Trophoblast cell (in vitro differentiated cells and primary cell): ENCODE measurements around the gene RBPJ.
A peak's percentile ranks its signal among the peaks of the same experiment; 100 is the strongest.
"Not testable (repeated sequence)": the region's sequence is repeated elsewhere in the genome, so short reads cannot be mapped to it uniquely, and the experiment has no call there.

ENCODE experiments used
- DNase-seq, 2 donors: peaks; one replicate each; pipeline ENCODE4 v3.0.0-alpha.2; 2016
- H2AFZ ChIP-seq: 2 replicates; pipeline ENCODE4 v1.6.1; 2013; ENCODE audit warnings: low read length, moderate library complexity, mild to moderate bottlenecking; ENCODE audit not compliant: insufficient read depth, poor library complexity
- H2AK5ac ChIP-seq: 2 replicates; pipeline ENCODE4 v1.6.1; 2013; ENCODE audit warnings: mild to moderate bottlenecking, low read length
- H2BK120ac ChIP-seq: 2 replicates; pipeline ENCODE4 v1.6.1; 2013; ENCODE audit warnings: low read length, mild to moderate bottlenecking, moderate library complexity; ENCODE audit not compliant: insufficient read depth, poor library complexity
- H2BK12ac ChIP-seq: 2 replicates; pipeline ENCODE4 v1.6.1; 2013; ENCODE audit warnings: mild to moderate bottlenecking, low read length, moderate library complexity
- H2BK5ac ChIP-seq: 2 replicates; pipeline ENCODE4 v1.6.1; 2013; ENCODE audit warnings: low read length, low read depth, moderate library complexity, mild to moderate bottlenecking; ENCODE audit not compliant: poor library complexity
- H3K14ac ChIP-seq: 2 replicates; pipeline ENCODE4 v1.6.1; 2013; ENCODE audit warnings: mild to moderate bottlenecking, low read length
- H3K18ac ChIP-seq: 2 replicates; pipeline ENCODE4 v1.6.1; 2013; ENCODE audit warnings: mild to moderate bottlenecking, low read length
- H3K23ac ChIP-seq: 2 replicates; pipeline ENCODE4 v1.6.1; 2013; ENCODE audit warnings: low read length
- H3K27ac ChIP-seq: 2 replicates; pipeline ENCODE4 v1.5.1; 2013; ENCODE audit warnings: low read depth, mild to moderate bottlenecking, inconsistent platforms, low read length, moderate library complexity
- H3K27me3 ChIP-seq: 2 replicates; pipeline ENCODE4 v1.6.1; 2013; ENCODE audit warnings: inconsistent platforms, mild to moderate bottlenecking, low read length, moderate library complexity; ENCODE audit not compliant: insufficient read depth
- H3K36me3 ChIP-seq, 2 experiments: 1 replicate in 1 of 2; 2 replicates in 1 of 2; pipeline ENCODE4 v1.6.1; 2013; ENCODE audit warnings: low read length in 2 of 2, mild to moderate bottlenecking in 2 of 2, moderate library complexity in 1 of 2; ENCODE audit not compliant: insufficient read depth in 2 of 2, control insufficient read depth in 1 of 2
- H3K4ac ChIP-seq: 2 replicates; pipeline ENCODE4 v1.6.1; 2013; ENCODE audit warnings: low read depth, mild to moderate bottlenecking, low read length, moderate library complexity
- H3K4me1 ChIP-seq, 2 experiments: 1 replicate in 1 of 2; 2 replicates in 1 of 2; pipeline ENCODE4 v1.6.1; 2013; ENCODE audit warnings: low read length in 2 of 2, mild to moderate bottlenecking in 2 of 2, moderate library complexity in 1 of 2; ENCODE audit not compliant: insufficient read depth in 2 of 2, control insufficient read depth in 1 of 2
- H3K4me2 ChIP-seq: 2 replicates; pipeline ENCODE4 v1.6.1; 2013; ENCODE audit warnings: inconsistent platforms, mild to moderate bottlenecking, low read length, moderate library complexity
- H3K4me3 ChIP-seq: 2 replicates; pipeline ENCODE4 v1.5.1; 2013; ENCODE audit warnings: mild to moderate bottlenecking, low read depth, low read length, inconsistent platforms
- H3K79me1 ChIP-seq: one replicate; pipeline ENCODE4 v1.6.1; 2013; ENCODE audit warnings: low read length
- H3K79me2 ChIP-seq: 2 replicates; pipeline ENCODE4 v1.6.1; 2013; ENCODE audit warnings: low read length, mild to moderate bottlenecking; ENCODE audit not compliant: control insufficient read depth, insufficient read depth, poor library complexity
- H3K9ac ChIP-seq: 2 replicates; pipeline ENCODE4 v1.6.1; 2013; ENCODE audit warnings: mild to moderate bottlenecking, low read length
- H3K9me3 ChIP-seq: 2 replicates; pipeline ENCODE4 v1.6.1; 2013; ENCODE audit warnings: low read depth, mild to moderate bottlenecking, control low read depth, inconsistent platforms, low read length; ENCODE audit not compliant: insufficient read depth
- H4K12ac ChIP-seq: 2 replicates; pipeline ENCODE4 v1.6.1; 2013; ENCODE audit warnings: low read depth, mild to moderate bottlenecking, low read length, moderate library complexity
- H4K8ac ChIP-seq: 2 replicates; pipeline ENCODE4 v1.6.1; 2013; ENCODE audit warnings: low read depth, mild to moderate bottlenecking, low read length, moderate library complexity
- H4K91ac ChIP-seq: one replicate; pipeline ENCODE4 v1.6.1; 2013; ENCODE audit warnings: low read depth, mild to moderate bottlenecking, low read length, moderate library complexity
- WGBS: extraction: QIAGEN DNeasy Blood & Tissue Kit; methylation state at CpG from one replicate; pipeline ENCODE4 v1.1.7; 2013; ENCODE audit warnings: missing lambda C conversion rate; ENCODE audit not compliant: insufficient read length, insufficient coverage; ENCODE audit errors: extremely low coverage; 5-methylcytosine and 5-hydroxymethylcytosine counted together

RBPJ gene

DNA sequence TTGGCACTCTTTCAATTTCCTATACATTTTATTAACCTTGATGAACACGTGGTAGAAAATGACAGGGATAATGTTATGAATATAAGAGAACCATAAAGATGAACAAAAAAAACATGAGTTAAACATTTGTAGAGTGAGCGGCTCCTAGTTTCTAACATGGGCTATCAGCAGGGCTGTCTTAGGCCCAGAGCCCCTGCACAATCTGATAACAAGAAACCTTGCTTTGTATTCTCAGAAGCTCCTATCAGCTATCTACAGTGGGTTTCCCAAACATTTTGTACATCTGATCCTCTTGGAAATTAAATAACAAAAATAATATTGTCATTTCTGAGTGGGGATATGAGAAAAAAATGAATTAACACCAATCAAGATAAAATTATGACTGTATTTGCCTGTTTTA lies 10.6 kb upstream of the RBPJ start:
- H2BK12ac ChIP-seq = no peak overlapping the region
- peaks cover 3% of the 10 kb centered on the region for H3K9me3 ChIP-seq
- no peak overlapping the region for H3K14ac ChIP-seq
- H4K8ac ChIP-seq = no peak overlapping the region
- H3K4me2 ChIP-seq = no peak overlapping the region
- H3K36me3 ChIP-seq = no peaks in the 10 kb centered on the region
- no peaks in the 10 kb centered on the region for H3K79me2 ChIP-seq
- no peak overlapping the region for H3K4ac ChIP-seq
- no peaks in the 10 kb centered on the region for H3K79me1 ChIP-seq
- no CpG with 5 or more reads among the region's 2 CpGs for WGBS
- H3K9ac ChIP-seq = no peak overlapping the region
- H3K23ac ChIP-seq = no peak overlapping the region
- H3K18ac ChIP-seq = no peak overlapping the region
- no peak overlapping the region for H3K27ac ChIP-seq
- H2AFZ ChIP-seq = no peak overlapping the region
- no peak overlapping the region for H2BK5ac ChIP-seq
- no peaks in the 10 kb centered on the region for H3K4me1 ChIP-seq
- H2AK5ac ChIP-seq = no peak overlapping the region
- no peaks in the 10 kb centered on the region for H3K27me3 ChIP-seq
- no peak for DNase-seq
- H2BK120ac ChIP-seq = no peak overlapping the region
- H4K91ac ChIP-seq = no peak overlapping the region
- H4K12ac ChIP-seq = no peak overlapping the region
- H3K4me3 ChIP-seq = no peak overlapping the region

DNA sequence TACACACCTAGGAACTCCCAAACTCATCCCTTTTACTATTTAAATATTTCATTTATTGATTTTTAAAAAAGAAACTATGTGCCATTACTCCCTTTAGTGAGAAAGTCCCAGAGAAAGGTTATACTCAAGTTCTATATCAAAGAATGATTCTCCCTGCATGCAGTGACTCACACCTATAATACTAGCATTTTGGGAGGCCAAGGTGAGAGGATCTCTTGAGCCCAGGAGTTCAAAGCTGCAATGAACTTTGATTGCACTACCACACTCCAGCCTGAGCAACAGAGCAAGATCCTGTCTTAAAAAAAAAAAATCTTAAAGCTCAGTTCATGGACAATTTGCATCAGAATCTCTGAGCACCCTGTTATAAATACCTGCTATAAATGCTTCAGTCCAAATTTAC lies 9.2 kb upstream of the RBPJ start:
- no peak overlapping the region for H3K4me2 ChIP-seq
- H3K27ac ChIP-seq = no peak overlapping the region
- H4K8ac ChIP-seq = no peak overlapping the region
- no peak overlapping the region for H3K23ac ChIP-seq
- no peak overlapping the region for H3K4me3 ChIP-seq
- no peak overlapping the region for H3K18ac ChIP-seq
- no peak overlapping the region for H3K9ac ChIP-seq
- H3K79me1 ChIP-seq = no peaks in the 10 kb centered on the region
- H2BK12ac ChIP-seq = no peak overlapping the region
- no peak overlapping the region for H2AFZ ChIP-seq
- H2AK5ac ChIP-seq = no peak overlapping the region
- no peak overlapping the region for H2BK120ac ChIP-seq
- H3K79me2 ChIP-seq = no peaks in the 10 kb centered on the region
- H3K4ac ChIP-seq = no peak overlapping the region
- no peak overlapping the region for H4K91ac ChIP-seq
- no peak overlapping the region for H3K14ac ChIP-seq
- H2BK5ac ChIP-seq = no peak overlapping the region
- no peaks in the 10 kb centered on the region for H3K27me3 ChIP-seq
- peaks cover 3% of the 10 kb centered on the region for H3K9me3 ChIP-seq
- no peak for DNase-seq
- H3K36me3 ChIP-seq = no peaks in the 10 kb centered on the region
- H4K12ac ChIP-seq = no peak overlapping the region
- no peaks in the 10 kb centered on the region for H3K4me1 ChIP-seq

DNA sequence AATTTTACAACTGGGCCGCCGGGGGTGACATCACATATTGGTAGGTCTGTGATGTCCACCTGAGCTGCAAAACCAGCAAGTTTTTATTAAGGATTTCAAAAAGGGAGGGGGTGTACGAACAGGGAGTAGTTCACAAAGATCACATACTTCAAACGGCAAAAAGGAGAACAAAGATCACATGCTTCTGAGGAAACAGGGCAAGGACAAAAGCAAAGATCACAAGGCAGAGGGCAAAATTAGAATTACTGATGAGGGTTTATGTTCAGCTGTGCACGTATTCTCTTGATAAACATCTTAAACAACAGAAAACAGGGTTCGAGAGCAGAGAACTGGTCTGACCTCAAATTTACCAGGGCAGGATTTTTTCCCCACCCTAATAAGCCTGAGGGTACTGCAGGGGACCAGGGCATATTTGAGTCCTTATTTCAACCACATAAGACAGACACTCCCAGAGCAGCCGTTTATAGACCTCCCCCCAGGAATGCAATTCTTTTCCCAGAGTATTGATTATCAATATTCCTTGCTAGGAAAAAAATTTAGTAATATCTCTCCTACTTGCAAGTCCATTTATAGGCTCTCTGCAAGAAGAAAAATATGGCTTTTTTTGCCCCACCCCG lies 5.4 kb upstream of the RBPJ start:
- H3K79me1 ChIP-seq, H3K4me2 ChIP-seq, H4K12ac ChIP-seq, H2AFZ ChIP-seq, H4K8ac ChIP-seq, H3K27me3 ChIP-seq, H3K79me2 ChIP-seq, H3K4me3 ChIP-seq, H3K4ac ChIP-seq, H2BK120ac ChIP-seq, H3K36me3 ChIP-seq, H2BK12ac ChIP-seq, H2AK5ac ChIP-seq, H3K14ac ChIP-seq, H3K4me1 ChIP-seq, H3K23ac ChIP-seq, H3K18ac ChIP-seq, H3K27ac ChIP-seq, H2BK5ac ChIP-seq, DNase-seq, H4K91ac ChIP-seq, H3K9ac ChIP-seq, H3K9me3 ChIP-seq: not testable (repeated sequence)
- WGBS = no CpG with 5 or more reads among the region's 8 CpGs

DNA sequence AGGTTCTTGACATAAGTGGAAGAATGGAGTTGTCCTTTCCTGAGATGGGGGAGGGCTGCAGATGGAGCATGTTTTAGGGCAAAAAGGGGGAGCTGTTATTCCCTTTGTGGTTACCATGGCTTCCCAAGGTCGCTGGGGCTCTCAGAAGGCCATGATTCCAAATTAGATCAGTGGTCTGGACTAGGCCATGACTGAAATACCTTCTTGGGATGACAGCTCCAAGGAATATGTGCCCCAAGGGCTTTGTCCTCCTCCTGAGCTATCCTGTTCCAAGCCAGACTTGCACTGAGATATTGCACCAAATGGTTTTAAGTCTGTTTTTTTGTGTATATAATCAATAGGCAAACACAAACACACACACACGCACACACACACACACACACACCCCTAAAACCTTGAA lies 3.0 kb upstream of the RBPJ start:
- no peaks in the 10 kb centered on the region for H3K36me3 ChIP-seq
- no peak overlapping the region for H3K4me2 ChIP-seq
- peak; percentile 73 to 85 for DNase-seq
- no peak overlapping the region for H3K4me3 ChIP-seq
- peaks cover 12% of the 10 kb centered on the region for H3K79me2 ChIP-seq
- no peak overlapping the region for H3K18ac ChIP-seq
- no peak overlapping the region for H2BK120ac ChIP-seq
- peaks cover 16% of the 10 kb centered on the region for H3K79me1 ChIP-seq
- H3K9me3 ChIP-seq = peaks cover 3% of the 10 kb centered on the region
- no peak overlapping the region for H3K23ac ChIP-seq
- H2BK5ac ChIP-seq = no peak overlapping the region
- no peak overlapping the region for H2BK12ac ChIP-seq
- no peak overlapping the region for H3K14ac ChIP-seq
- H4K12ac ChIP-seq = no peak overlapping the region
- no peak overlapping the region for H3K27ac ChIP-seq
- no peak overlapping the region for H4K91ac ChIP-seq
- H4K8ac ChIP-seq = no peak overlapping the region
- no peak overlapping the region for H2AK5ac ChIP-seq
- H3K9ac ChIP-seq = no peak overlapping the region
- no CpG with 5 or more reads among the region's 2 CpGs for WGBS
- H2AFZ ChIP-seq = no peak overlapping the region
- H3K4ac ChIP-seq = no peak overlapping the region
- no peaks in the 10 kb centered on the region for H3K27me3 ChIP-seq
- peaks cover 0 to 6% of the 10 kb centered on the region in 2 experiments for H3K4me1 ChIP-seq
